HG03095 (cell line): Measurements from ENCODE around the gene EHD2.
"Not testable (repeated sequence)": the region's sequence is repeated elsewhere in the genome, so short reads cannot be mapped to it uniquely, and the experiment has no call there.

ENCODE experiments used
- ATAC-seq: cut with Tn5 transposase; IDR thresholded peaks from one replicate; pipeline ENCODE4 v1.9.1; 2021; ENCODE audit warnings: moderate library complexity; ENCODE audit not compliant: unreplicated experiment

The EHD2 gene

GRCh38 chr19:47746129-47746528 is 32.9 kb downstream of the EHD2 start:
- not testable (repeated sequence) for ATAC-seq

GRCh38 chr19:47749326-47749725 is 36.1 kb downstream of the EHD2 start:
- ATAC-seq: no peak

- ATAC-seq: no peak
Observed at GRCh38 chr19:47750752-47751151, 37.5 kb downstream of the EHD2 start.

GRCh38 chr19:47752440-47753211 is 39.4 kb downstream of the EHD2 start:
- no peak for ATAC-seq

- no peak for ATAC-seq
Observed at GRCh38 chr19:47754206-47755064, 41.2 kb downstream of the EHD2 start.

GRCh38 chr19:47755065-47755761 is 42.0 kb downstream of the EHD2 start:
- no peak for ATAC-seq

- no peak for ATAC-seq
Observed at GRCh38 chr19:47755762-47756626, 42.8 kb downstream of the EHD2 start.

- no peak for ATAC-seq
Observed at GRCh38 chr19:47756627-47756929, 43.4 kb downstream of the EHD2 start.

- no peak for ATAC-seq
Observed at GRCh38 chr19:47756953-47757608, 43.9 kb downstream of the EHD2 start.

- ATAC-seq: no peak
Observed at GRCh38 chr19:47757617-47758442, 44.6 kb downstream of the EHD2 start.

GRCh38 chr19:47758443-47758804 is 45.2 kb downstream of the EHD2 start:
- no peak for ATAC-seq

GRCh38 chr19:47760632-47760999 is 47.4 kb downstream of the EHD2 start:
- ATAC-seq: no peak

- no peak for ATAC-seq
Observed at GRCh38 chr19:47761566-47761965, 48.3 kb downstream of the EHD2 start.

- ATAC-seq: no peak
Observed at GRCh38 chr19:47762151-47762550, 48.9 kb downstream of the EHD2 start.

- ATAC-seq: no peak
Observed at GRCh38 chr19:47762615-47763308, 49.5 kb downstream of the EHD2 start.

- ATAC-seq: not testable (repeated sequence)
Observed at GRCh38 chr19:47764705-47765104, 51.5 kb downstream of the EHD2 start.

GRCh38 chr19:47765523-47766358 is 52.5 kb downstream of the EHD2 start:
- ATAC-seq: no peak

GRCh38 chr19:47766359-47766620 is 53.1 kb downstream of the EHD2 start:
- no peak for ATAC-seq
